GM19372 (cell line): ENCODE results near the gene LSM11.
"Not testable (repeated sequence)": the region's sequence is repeated elsewhere in the genome, so short reads cannot be mapped to it uniquely, and the experiment has no call there.

Experiments
- ATAC-seq: cut with Tn5 transposase; IDR thresholded peaks from one replicate; pipeline ENCODE4 v1.9.1; 2021; ENCODE audit warnings: mild to moderate bottlenecking, low read depth, moderate library complexity; ENCODE audit not compliant: unreplicated experiment

Gene LSM11

DNA sequence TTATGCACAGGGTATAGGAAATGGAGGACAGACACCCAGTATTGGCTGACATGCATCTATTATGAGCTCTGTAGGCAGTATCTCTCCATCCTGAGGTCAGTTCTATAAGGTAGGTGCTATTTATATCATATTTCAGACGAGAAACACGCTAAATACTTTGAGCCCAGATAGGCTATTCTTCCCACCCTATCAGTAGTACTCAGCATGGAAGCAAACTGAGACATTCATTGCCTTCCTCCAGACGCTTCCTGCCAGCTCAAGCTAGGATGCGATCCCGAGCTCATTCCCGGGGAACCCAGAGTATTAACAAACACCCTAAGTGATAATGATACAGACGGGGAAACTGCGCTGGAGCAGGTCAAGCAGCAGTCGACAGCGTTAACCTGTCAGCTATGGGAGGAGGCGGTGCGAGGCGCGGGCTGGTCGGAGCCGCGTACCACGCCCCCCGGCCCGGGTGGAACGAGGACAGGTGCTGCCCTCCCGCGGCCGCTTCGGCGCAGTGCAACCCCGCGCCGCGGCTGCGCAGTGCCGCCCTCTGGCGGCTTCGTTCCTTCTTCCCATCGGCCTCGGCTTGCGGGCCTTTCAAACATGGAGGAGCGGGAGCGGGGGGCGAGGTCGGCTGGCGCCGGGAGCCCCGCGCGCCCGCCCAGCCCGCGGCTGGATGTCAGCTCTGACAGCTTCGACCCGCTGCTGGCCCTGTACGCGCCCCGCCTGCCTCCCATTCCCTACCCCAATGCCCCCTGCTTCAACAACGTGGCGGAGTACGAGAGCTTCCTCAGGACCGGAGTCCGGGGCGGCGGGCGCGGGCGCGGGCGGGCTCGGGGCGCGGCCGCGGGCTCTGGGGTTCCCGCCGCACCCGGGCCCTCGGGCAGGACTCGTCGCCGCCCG lies at the start of gene LSM11:
Gene LSM11 (plus strand): TSS at position 550 of the 888 bp plus-strand sequence. CDS start 39 bp downstream, at position 589.
- ATAC-seq, result peak; percentile 91

DNA sequence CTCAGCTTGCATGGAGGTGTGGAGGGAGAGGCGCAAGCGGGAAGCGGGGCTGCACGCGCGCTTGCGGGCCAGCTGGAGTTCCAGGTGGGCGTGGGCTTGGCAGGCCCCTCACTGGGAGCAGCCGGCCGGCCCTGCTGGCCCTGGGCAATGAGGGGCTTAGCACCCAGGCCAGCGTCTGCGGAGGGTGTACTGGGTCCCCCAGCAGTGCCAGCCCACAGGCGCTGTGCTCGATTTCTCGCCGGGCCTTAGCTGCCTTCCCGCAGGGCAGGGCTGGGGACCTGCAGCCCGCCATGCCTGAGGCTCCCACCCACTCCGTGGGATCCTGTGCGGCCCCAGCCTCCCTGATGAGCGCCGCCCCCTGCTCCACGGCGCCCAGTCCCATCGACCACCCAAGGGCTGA lies 49.7 kb upstream of the LSM11 start:
- not testable (repeated sequence) for ATAC-seq

DNA sequence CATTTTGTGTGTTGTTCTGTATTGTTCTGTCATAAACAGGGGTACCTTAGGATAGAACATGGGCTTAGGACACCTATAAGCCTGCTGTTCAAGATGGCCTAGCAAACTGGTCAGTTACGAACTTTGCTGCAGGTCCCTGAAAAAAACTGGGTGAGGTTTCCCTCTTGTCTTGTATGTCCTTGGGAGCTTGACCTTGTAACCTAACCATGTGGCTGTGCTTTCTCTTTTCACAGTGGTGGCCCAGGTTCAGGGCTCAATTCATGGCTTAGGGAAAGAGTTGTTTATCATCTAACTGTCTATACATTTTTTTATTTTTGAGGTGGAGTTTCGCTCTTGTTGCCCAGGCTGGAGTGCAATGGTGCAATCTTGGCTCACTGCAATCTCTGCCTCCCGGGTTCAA lies 47.4 kb upstream of the LSM11 start:
- ATAC-seq, result not testable (repeated sequence)

DNA sequence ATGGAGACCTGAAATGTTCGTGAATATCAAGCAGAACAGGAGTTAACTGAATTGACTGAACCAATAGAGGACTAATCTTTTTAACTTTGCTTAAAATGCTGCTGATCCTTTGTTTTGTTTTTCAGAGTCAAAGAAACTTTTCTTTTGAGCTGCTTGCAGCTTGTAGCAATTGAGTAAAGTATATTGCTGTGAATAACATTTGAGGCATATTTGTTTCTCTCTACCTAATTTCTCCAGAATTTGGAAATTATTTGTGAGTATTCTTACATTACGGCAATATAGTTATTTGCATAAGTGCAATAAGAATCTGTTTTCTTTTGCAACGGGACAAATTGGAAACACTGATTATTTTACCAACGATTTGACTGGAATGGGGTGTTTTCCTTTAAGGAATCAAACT lies 44.8 kb upstream of the LSM11 start:
- not testable (repeated sequence) for ATAC-seq

DNA sequence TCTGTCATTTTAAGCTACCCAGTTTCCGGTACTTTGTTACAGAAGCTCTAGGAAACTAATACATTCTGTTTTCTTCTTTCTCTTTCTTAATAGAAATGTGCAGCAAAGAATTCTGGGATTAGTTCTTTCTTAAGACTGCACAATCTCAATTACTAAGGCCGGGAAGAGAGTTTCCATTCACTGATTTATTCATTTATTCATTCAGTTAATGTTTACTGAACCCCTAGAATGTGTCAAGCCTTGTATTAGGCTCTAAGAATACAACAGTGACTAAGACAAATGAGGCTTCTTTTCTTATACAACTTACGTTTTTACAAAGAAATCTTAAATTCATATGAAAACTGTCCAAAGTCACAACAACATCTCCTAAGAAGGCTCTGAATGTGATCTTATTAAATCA lies 39.8 kb upstream of the LSM11 start:
- ATAC-seq, result no peak

DNA sequence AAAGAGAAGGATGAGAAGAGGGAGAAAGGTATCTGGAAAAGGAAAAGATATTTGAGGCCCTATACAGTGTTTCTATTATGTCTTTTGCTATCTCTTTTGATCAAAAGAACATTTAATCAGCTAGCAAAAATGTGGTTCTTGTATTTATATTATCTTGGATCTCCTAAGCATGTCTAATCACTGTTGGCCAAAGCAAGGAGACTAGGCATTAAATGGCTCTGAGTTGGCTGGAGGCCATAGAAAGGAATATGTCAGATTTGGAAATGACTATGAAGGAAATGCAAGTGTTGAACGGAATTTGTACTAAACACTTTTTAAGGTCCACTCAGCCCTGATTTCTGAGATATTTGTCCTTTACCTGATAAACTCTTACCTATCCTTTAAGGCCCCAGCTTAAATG lies 34.6 kb upstream of the LSM11 start:
- ATAC-seq, result no peak

DNA sequence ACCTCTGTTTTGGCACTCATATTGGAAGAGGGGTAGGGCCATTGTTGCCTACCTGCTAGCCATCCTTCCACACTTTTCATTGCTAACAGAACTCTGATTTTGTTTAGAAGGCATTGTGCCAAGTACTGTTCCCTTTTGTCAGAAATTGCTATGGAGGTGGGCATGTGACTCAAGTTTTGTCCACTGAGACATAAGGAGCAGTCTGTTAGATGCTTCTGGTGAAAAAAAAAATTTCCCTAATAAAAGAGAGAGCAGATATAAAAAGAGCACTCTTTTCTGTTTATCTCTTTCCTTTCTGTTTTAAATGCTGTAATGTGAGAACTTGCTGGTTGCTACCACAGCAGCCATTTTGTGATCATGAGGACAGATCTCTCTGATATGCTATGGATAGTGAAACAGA lies 34.2 kb upstream of the LSM11 start:
- no peak for ATAC-seq

DNA sequence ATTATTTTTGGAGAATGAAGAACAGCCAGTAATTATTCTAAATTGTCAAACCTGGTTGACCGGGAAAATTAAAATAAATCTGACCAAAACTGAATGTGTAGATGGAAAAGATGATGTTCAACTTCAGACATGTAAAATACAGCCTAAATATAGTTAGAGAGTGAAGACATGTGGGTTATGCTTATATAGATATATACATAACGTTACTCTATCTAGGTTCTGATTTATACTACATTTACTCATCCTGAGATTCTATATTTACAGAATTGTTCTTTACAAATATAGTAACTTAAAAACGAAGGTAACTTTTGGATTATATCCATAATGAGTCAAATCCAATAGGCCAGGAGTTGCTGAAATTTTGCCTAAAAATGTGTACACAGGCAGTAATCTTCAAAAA lies 33.1 kb upstream of the LSM11 start:
- no peak for ATAC-seq

DNA sequence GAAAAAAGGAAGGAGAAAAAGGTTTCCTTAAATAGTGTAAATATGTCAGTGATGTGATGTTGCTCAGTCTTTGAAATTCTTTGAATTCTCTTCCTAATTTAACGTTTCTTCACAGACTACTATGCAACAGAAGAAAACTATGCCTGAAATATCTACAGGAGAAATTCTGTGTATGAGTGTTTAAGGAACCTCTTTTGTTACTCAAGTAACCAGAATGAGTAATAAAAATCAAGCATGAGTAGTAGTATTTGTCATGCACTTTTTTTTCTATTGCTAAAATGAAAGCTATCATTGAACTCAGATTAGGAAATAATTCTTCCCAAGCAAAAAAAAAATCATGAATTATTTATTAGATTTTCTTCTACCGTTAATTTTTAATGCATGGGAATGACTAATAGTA lies 32.6 kb upstream of the LSM11 start:
- no peak for ATAC-seq

DNA sequence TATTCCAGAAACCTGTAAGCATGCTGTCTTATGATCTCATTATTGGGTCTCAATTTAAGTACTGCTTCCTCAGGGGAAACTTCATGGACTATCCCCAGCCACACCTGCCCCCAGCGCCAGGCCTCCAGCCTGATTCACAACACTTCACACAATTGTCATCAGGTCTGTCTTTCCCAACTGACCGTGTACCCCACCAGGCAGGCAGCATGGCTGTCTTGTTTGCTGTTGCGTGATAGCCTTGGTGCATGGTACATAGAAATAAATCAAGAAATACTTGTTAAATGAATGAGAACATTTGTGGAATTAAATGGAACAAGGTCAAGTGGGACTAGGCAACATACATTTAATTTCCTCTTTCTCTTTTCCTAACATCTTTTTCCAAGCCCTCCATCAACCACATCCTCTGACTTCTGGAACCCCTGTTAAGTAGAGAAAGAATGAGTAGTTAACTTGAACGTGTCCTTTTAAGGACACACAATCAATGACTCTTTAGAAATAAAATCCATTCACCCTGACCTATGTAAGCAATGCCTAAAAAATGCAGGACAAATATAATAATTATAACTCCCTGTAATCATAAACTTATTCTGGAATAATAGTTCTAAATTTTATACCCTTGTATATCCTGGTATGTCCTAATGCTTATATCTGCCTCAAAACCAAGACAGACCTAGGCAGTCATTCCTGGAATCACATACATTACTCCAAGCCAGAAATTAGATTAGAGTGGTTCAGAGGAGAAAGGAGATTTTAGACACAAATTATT lies 29.5 kb upstream of the LSM11 start:
- no peak for ATAC-seq

DNA sequence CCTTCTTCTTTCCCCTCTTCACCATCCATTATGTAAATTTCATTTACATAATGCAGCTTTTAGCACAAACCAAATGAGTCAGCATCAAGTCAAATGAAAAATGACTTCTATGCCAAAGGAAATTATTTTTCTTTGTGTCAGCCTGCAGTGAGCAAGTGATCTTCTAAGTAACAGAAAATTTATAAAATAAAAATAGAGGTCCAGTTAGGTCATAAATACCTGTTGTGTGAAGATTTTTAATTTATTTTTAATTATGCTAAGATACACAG lies 29.0 kb upstream of the LSM11 start:
- no peak for ATAC-seq

DNA sequence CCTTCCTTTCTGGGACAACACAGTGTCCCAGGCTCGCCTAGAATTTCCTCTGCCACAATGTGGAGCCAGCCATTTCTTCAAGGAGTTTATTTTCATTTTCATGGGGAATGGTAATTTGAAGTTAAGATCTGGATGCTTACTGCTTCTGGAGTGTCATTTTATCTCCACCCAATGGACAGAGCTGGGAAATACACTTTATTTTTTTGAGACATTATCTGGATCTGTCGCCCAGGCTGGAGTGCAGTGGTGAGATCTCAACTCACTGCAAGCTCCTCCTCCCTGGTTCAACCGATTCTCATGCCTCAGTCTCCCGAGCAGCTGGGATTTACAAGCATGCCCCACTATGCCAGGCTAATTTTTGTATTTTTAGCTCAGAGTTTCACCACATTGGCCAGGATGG lies 25.0 kb upstream of the LSM11 start:
- ATAC-seq, result peak; percentile 61

DNA sequence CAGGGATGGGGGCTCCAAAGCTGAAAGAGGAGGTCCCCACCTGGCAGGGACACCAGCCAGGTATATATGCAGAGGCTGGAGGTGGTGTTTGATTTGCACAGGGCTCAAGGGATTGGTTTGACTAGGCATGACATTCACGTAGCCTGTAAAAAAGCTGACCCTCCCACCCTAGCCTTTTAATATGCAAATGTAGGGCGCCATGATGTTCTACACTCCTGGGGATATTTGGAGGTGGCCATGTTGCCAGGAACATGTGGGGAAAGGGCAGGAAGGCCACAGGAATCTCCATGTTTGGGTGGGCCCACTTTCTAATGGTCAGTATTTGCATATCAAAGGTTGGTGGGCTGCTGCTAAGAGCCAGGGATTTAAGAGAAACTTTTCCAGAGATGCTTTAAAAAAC lies 24.3 kb upstream of the LSM11 start:
- no peak for ATAC-seq

DNA sequence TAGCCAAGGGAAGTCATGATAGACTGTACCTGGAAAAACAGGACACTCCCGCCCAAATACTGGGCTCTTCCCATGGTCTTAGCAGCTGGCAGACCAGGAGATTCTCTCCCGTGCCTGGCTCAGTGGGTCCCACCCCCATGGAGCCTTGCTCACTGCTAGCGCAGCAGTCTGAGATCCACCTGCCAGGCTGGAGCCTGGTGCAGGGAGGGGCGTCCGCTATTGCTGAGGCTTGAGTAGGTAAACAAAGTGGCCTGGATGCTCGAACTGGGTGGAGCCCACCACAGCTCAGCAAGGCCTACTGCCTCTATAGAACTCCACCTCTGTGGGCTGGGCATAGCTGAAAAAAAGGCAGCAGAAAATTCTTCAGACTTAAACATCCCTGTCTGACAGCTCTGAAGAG lies 22.4 kb upstream of the LSM11 start:
- ATAC-seq, result no peak

DNA sequence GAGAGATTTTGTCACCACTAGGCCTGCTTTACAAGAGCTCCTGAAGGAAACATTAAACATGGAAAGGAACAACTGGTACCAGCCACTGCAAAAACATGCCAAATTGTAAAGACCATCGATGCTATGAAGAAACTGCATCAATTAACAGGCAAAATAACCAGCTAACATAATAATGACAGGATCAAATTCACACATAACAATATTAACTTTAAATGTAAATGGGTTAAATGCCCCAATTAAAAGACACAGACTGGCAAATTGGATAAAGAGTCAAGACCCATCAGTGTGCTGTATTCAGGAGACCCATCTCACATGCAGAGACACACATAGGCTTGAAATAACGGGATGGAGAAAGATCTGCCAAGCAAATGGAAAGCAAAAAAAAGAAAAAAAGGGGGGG lies 20.6 kb upstream of the LSM11 start:
- not testable (repeated sequence) for ATAC-seq

DNA sequence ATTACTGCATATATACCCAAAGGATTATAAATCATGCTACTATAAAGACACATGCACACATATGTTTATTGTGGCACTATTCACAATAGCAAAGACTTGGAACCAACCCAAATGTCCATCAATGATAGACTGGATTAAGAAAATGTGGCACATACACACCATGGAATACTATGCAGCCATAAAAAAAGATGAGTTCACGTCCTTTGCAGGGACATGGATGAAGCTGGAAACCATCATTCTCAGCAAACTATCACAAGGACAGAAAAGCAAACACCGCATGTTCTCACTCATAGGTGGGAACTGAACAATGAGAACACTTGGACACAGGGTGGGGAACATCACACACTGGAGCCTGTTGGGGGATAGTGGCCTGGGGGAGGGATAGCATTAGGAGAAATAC lies 16.9 kb upstream of the LSM11 start:
- not testable (repeated sequence) for ATAC-seq

DNA sequence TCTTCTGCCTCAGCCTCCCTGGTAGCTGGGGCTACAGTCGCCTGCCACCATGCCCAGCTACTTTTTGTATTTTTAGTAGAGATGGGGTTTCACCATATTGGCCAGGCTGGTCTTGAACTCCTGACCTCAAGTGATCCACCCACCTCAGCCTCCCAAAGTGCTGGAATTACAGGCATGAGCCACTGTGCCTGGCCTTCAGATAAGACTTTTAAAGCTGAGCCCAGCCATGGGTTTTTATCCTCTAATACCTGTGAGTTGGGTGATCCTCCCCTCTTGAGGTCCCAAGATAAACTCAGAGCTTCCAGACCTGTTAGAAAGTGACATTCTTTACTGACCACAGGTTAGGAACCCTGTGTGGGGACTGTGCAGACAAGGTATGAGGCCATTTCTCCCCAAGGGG lies 15.7 kb upstream of the LSM11 start:
- not testable (repeated sequence) for ATAC-seq

DNA sequence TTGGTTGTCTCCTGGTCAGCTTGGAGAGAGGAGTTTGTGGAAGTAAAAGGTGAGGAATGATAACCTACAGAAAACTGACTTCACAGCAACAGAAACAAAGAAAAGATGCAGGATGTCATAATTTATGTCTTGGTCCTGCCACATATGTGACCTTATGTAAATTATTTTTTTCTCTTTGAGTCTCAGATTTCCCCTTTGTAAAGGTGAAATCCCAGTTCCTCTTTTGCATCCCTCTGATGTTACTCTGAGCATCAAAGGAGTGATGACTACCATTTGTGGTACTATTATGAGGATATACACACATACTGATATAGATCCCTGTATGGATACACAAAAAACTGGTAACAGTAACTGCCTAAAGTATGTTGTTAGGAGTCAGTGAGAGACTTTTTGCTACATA lies 13.7 kb upstream of the LSM11 start:
- ATAC-seq, result peak; percentile 56

DNA sequence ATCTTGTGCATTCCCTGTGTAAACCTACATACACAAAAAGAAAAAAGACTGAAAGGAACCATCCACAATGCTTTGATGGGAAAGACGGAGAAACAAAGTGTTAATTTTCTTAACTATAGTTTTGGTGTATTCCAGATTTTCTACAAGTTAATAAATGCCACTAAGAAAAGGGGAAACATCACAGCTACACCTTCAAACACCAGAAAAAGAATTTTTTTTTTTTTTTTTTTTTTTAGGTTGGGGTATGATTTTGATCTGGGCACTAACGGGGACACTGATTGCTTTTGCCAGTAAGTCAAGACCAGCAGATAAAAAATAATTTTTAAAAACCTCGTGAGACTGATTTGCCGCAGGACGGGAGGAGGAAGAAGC lies 12.6 kb upstream of the LSM11 start:
- no peak for ATAC-seq

DNA sequence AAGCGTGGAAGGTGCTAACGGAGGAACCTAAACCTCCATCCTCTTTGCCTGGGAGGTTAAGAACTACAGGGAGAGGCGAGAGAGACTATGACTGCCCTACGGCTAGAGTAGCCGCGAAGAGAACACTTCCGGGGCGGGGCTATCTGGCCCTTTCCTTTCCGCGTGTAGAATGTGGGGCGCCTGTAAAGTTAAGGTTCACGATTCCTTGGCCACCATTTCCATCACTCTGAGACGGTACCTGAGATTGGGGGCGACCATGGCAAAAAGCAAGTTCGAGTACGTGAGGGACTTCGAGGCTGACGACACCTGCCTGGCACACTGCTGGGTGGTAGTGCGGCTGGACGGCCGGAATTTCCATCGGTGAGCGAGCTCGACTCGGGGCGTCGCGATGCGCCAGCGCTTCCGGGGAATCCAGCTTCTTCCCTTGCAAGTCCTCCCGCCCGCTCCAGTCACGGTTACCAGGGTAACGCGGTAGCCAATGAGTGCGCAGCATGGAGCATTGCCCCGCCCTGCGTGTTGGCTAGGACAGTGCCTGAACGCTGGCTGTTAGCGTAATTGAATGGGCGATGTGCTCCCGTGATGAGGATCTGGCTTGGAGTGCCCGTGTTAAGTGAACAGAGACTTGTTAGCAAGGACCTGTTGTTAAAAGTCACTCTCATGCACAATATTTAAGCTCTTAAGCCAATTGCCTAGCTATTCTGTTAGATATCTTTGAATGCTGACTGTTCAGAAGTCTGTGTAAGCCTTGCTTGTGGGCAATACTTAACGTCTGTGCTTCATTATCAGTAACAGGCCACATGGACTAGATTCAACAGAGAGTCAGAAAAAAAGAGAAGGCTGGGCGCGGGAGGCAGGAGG lies 12.0 kb upstream of the LSM11 start, which contains the start of gene THG1L:
Gene THG1L (plus strand): TSS at position 149 of the 858 bp plus-strand sequence. CDS start 21 bp downstream, at position 170.
- ATAC-seq, result peak; percentile 91

DNA sequence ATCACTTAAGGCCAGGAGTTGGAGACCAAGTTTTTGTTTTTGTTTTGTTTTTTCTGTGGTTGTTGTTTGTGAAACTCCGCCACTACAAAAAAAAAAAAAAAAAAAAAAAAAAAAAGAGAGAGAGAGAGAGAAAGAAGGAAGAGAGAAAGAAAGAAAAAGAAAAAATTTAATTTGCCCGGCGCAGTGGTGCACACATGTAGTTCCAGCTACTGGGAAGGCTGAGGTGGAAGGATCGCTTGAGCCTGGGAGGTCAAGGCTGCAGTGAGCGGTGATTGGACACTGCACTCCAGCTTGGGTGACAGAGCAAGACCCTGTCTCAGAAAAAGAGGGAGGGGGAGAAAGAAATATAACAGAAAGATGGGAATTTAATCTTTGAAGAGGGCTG lies 11.4 kb upstream of the LSM11 start:
- no peak for ATAC-seq
